GM12878 (cell line): Measurements from ENCODE around the gene OPRL1. TPM values are rescaled to one million over a fixed set of nuclear protein-coding genes. Genes with fewer than 3 reads are reported as not detected.

Source experiments
- ATAC-seq: fragments of 200-7000 bp; cut with Tn5 transposase; 3 replicates; pipeline ENCODE4 v1.9.1; 2020; ENCODE audit warnings: mild to moderate bottlenecking, moderate library complexity
- BruUV-seq: library from RNA; stranded (reverse); fragments of 400-500 nt; replicated peaks from 2 replicates; lab custom pipeline; 2021; lab: Mats Ljungman, UMichigan
- CTCF ChIA-PET: fragments of 300-600 bp; sonication (Branson Sonifier 250); formaldehyde crosslinking; extraction: SDS; loops from one replicate; lab custom pipeline; 2021; ENCODE audit warnings: inconsistent platforms; lab: Yijun Ruan, JAX
- POLR2A ChIA-PET: fragments of 350-600 bp; formaldehyde crosslinking; extraction: SDS; loops from one replicate; lab custom pipeline; 2021; ENCODE audit warnings: inconsistent platforms; lab: Charles Lee
- RAD21 ChIA-PET: fragments of 300-600 bp; sonication (Branson Sonifier 250); formaldehyde crosslinking; loops from one replicate; lab custom pipeline; 2023; ENCODE audit warnings: antibody characterized with exemption; ENCODE audit not compliant: unreplicated experiment; lab: Charles Lee
- SMC1A ChIA-PET: fragments of 300-600 bp; sonication (Branson Sonifier 250); formaldehyde crosslinking; loops from one replicate; lab custom pipeline; 2023; ENCODE audit not compliant: unreplicated experiment, uncharacterized antibody; lab: Charles Lee
- DNase-seq: peaks from one replicate; pipeline ENCODE4 v3.0.0-alpha.2; 2011; ENCODE audit warnings: low read depth, low spot score
- FAIRE-seq: peaks from 3 replicates; lab custom pipeline; 2011; peaks lifted over from hg19 to GRCh38; lab: Jason Lieb, UNC
- H2AFZ ChIP-seq: 2 replicates; pipeline ENCODE4 v1.6.0; 2011; ENCODE audit warnings: low read depth, low read length, control low read depth; ENCODE audit not compliant: control insufficient read depth
- H3K27ac ChIP-seq: 2 replicates; pipeline ENCODE4 v1.5.1; 2011; ENCODE audit warnings: control low read depth; ENCODE audit not compliant: control insufficient read depth, insufficient read depth
- H3K27me3 ChIP-seq, 2 experiments: replicated peaks in 1 of 2; 2 replicates each; pipeline versions ENCODE4 v1.6.0 to v1.6.1; 2011; ENCODE audit warnings: low read length in 1 of 2; ENCODE audit not compliant: control insufficient read depth in 2 of 2, insufficient read depth in 2 of 2
- H3K36me3 ChIP-seq, 2 experiments: 2 replicates each; pipeline ENCODE4 v1.5.1; 2011; ENCODE audit warnings: low read length in 1 of 2; ENCODE audit not compliant: control insufficient read depth in 2 of 2, insufficient read depth in 2 of 2
- H3K4me1 ChIP-seq: 2 replicates; pipeline ENCODE4 v1.6.1; 2011; ENCODE audit warnings: mild to moderate bottlenecking, low read length, moderate library complexity, mixed read lengths; ENCODE audit not compliant: control insufficient read depth, insufficient read depth
- H3K4me2 ChIP-seq: 2 replicates; pipeline ENCODE4 v1.6.0; 2011; ENCODE audit warnings: control low read depth; ENCODE audit not compliant: control insufficient read depth, insufficient read depth
- H3K4me3 ChIP-seq: fragments of 200-600 bp; sonication (generic); 2 replicates; pipeline ENCODE4 v1.5.1; 2016
- H3K79me2 ChIP-seq: 2 replicates; pipeline ENCODE4 v1.6.0; 2011; ENCODE audit warnings: low read length; ENCODE audit not compliant: control insufficient read depth, insufficient read depth
- H3K9ac ChIP-seq: 2 replicates; pipeline ENCODE4 v1.8.0; 2011; ENCODE audit warnings: low read length, control low read depth, mixed read lengths; ENCODE audit not compliant: control insufficient read depth, insufficient read depth
- H3K9me3 ChIP-seq: replicated peaks from 3 replicates; pipeline ENCODE4 v1.5.1; 2011; ENCODE audit warnings: mild to moderate bottlenecking, low read length; ENCODE audit not compliant: control insufficient read depth, insufficient read depth
- H4K20me1 ChIP-seq: 2 replicates; pipeline ENCODE4 v1.6.0; 2011; ENCODE audit not compliant: control insufficient read depth, insufficient read depth
- BCL11A ChIP-seq: IDR thresholded peaks from 2 replicates; pipeline ENCODE4 v1.6.1; 2011; ENCODE audit warnings: low read depth, low read length
- MTA2 ChIP-seq: fragments of 450-650 bp; IDR thresholded peaks from 2 replicates; pipeline ENCODE4 v1.6.1; 2016; ENCODE audit warnings: low read depth, mild to moderate bottlenecking, moderate library complexity
- WGBS: methylation state at CpG from one replicate; pipeline ENCODE4 v1.1.6; 2016; ENCODE audit warnings: low lambda C conversion rate; ENCODE audit not compliant: insufficient replicate concordance, insufficient coverage; ENCODE audit errors: missing lambda C conversion rate; 5-methylcytosine and 5-hydroxymethylcytosine counted together
- in situ Hi-C: fragments of 300-500 bp; cut with MboI; formaldehyde crosslinking; loops from 9 replicates; pipeline ENCODE4 v1.14.3; 2018; ENCODE audit warnings: mixed read lengths
- intact Hi-C: fragments of 100-400 bp; cut with micrococcal nuclease; formaldehyde crosslinking; loops from one replicate; pipeline ENCODE4 v1.14.2; 2022; ENCODE audit not compliant: unreplicated experiment
- polyA plus RNA-seq, 11 experiments: library from polyadenylated mRNA; depleted of rRNA in 4 of 11; unstranded in 6 of 11; stranded (reverse) in 5 of 11; fragments of >200 nt; fragmentation: Nextera tagmentation in 4 of 11; fragmentation: Illumina TruSeq in 1 of 11; extraction: Ambion mirVana in 4 of 11; extraction: Trizol in 1 of 11; gene quantifications; 1 replicate in 1 of 11; 2 replicates in 10 of 11; pipeline versions ENCODE4 v1.2.1 to v1.2.3, GENCODE V29; 2011 to 2016; ENCODE audit warnings: inconsistent platforms in 2 of 11, missing spikeins in 2 of 11, low read depth in 1 of 11
- total RNA-seq, 4 experiments: library from RNA; depleted of rRNA in 3 of 4; stranded (reverse); fragments of >200 nt in 3 of 4; fragmentation: Illumina TruSeq in 1 of 4; extraction: Trizol in 1 of 4; gene quantifications; 2 replicates each; pipeline versions ENCODE4 v1.2.1 to v1.2.3, GENCODE V29; 2013 to 2021

Gene OPRL1
- total and polyA plus RNA-seq, 10 of the 15 experiments (the other 5 are each of a cell fraction or from before 2014, with no cell fraction given) = 0.04 to 0.41 (median 0.24) TPM; not detected in 1

GRCh38 chr20:64139199-64140060, 59.5 kb downstream of the OPRL1 start:
- DNase-seq (no peak), ATAC-seq (no peak), FAIRE-seq (no peak)
- Histone ChIP-seq H3K27ac (no peak overlapping the region), H3K4me2 (no peak overlapping the region), H3K79me2 (no peaks in the 10 kb centered on the region), H4K20me1 (no peaks in the 10 kb centered on the region), H3K27me3 (peaks cover 1 to 4% of the 10 kb centered on the region in 2 experiments), H2AFZ (no peak overlapping the region), H3K9me3 (no peaks in the 10 kb centered on the region; the same call in 1 of the 3 replicates), H3K4me1 (no peaks in the 10 kb centered on the region), H3K36me3 (no peaks in the 10 kb centered on the region), H3K9ac (no peak overlapping the region), H3K4me3 (no peak overlapping the region)
- intact Hi-C loops = no loop called here
- in situ Hi-C loops = no loop called here
- ChIA-PET POLR2A (no interaction called here), CTCF (no interaction called here), SMC1A (interaction anchor here (0.9 kb wide), 1 partner anchor 476 kb away, joined by 4 read pairs; no protein-coding TSS in a partner anchor), RAD21 (interaction anchor here (0.6 kb wide), 1 partner anchor 601 kb away, joined by 3 read pairs; no protein-coding TSS in a partner anchor)
- no TSS peak for BruUV-seq
- 23% methylated on average over 21 of the region's 21 CpGs for WGBS
- TF ChIP-seq MTA2 = no peak

GRCh38 chr20:64140061-64140931, 60.4 kb downstream of the OPRL1 start:
- BruUV-seq = no TSS peak
- no peak overlapping the region for H2AFZ ChIP-seq
- H3K79me2 ChIP-seq = no peaks in the 10 kb centered on the region
- no peak for TF ChIP-seq BCL11A
- TF ChIP-seq, all 136 proteins: peak for 0
- ATAC-seq = no peak
- Histone ChIP-seq H3K27ac (no peak overlapping the region), H4K20me1 (no peaks in the 10 kb centered on the region), H3K9me3 (peaks cover 2% of the 10 kb centered on the region; the same call in 2 of the 3 replicates), H3K36me3 (no peaks in the 10 kb centered on the region), H3K4me3 (no peak overlapping the region), H3K4me2 (no peak overlapping the region), H3K9ac (no peak overlapping the region), H3K27me3 (peaks cover 1 to 4% of the 10 kb centered on the region in 2 experiments), H3K4me1 (no peaks in the 10 kb centered on the region)
- RAD21 ChIA-PET = interaction anchor here (0.6 kb wide), 1 partner anchor 602 kb away, joined by 3 read pairs; no protein-coding TSS in a partner anchor
- 14% methylated on average over 13 of the region's 13 CpGs for WGBS
- POLR2A ChIA-PET = no interaction called here
- in situ Hi-C loops (no loop called here), intact Hi-C loops (no loop called here)
- SMC1A ChIA-PET = interaction anchor here (0.9 kb wide), 1 partner anchor 477 kb away, joined by 4 read pairs; no protein-coding TSS in a partner anchor
- CTCF ChIA-PET = no interaction called here
- FAIRE-seq = no peak
- no peak for DNase-seq
